Measurements from ENCODE around the gene BIRC5.
"Not testable (repeated sequence)": the region's sequence is repeated elsewhere in the genome, so short reads cannot be mapped to it uniquely, and the experiment has no call there.

BIRC5 gene

GRCh38 chr17:78214016-78214705 lies at the start of gene BIRC5:
Gene BIRC5, plus strand, starts transcription at chr17:78214253. Its CDS starts 64 bp downstream, at chr17:78214317.
- DNase-seq: peak; percentile 92

GRCh38 chr17:78164748-78165607 lies 49.1 kb upstream of the BIRC5 start:
- no peak for DNase-seq

- no peak for DNase-seq
Measured at GRCh38 chr17:78166416-78166815, 47.6 kb upstream of the BIRC5 start.

- peak; percentile 85 for DNase-seq
Measured at GRCh38 chr17:78168242-78168902, 45.7 kb upstream of the BIRC5 start, which contains the start of gene SYNGR2. Gene SYNGR2, plus strand, starts transcription at chr17:78168581. Its CDS starts 36 bp downstream, at chr17:78168617.

- peak; percentile 61 for DNase-seq
Measured at GRCh38 chr17:78168903-78169793, 44.9 kb upstream of the BIRC5 start.

- DNase-seq: no peak
Measured at GRCh38 chr17:78170692-78171590, 43.1 kb upstream of the BIRC5 start.

GRCh38 chr17:78171591-78172248 lies 42.3 kb upstream of the BIRC5 start:
- not testable (repeated sequence) for DNase-seq

GRCh38 chr17:78172249-78173051 lies 41.6 kb upstream of the BIRC5 start:
- no peak for DNase-seq

- DNase-seq: no peak
Measured at GRCh38 chr17:78173097-78173715, 40.8 kb upstream of the BIRC5 start.

- DNase-seq: no peak
Measured at GRCh38 chr17:78174346-78174869, 39.6 kb upstream of the BIRC5 start.

- no peak for DNase-seq
Measured at GRCh38 chr17:78174870-78175642, 39.0 kb upstream of the BIRC5 start.

GRCh38 chr17:78175643-78175981 lies 38.4 kb upstream of the BIRC5 start:
- DNase-seq: no peak

GRCh38 chr17:78176548-78177025 lies 37.5 kb upstream of the BIRC5 start:
- DNase-seq: peak; percentile 80

- DNase-seq: no peak
Measured at GRCh38 chr17:78179372-78179771, 34.7 kb upstream of the BIRC5 start.

- DNase-seq: no peak
Measured at GRCh38 chr17:78180083-78180482, 34.0 kb upstream of the BIRC5 start.

- no peak for DNase-seq
Measured at GRCh38 chr17:78180508-78180907, 33.5 kb upstream of the BIRC5 start.

- no peak for DNase-seq
Measured at GRCh38 chr17:78182504-78182903, 31.5 kb upstream of the BIRC5 start.

- no peak for DNase-seq
Measured at GRCh38 chr17:78183916-78184315, 30.1 kb upstream of the BIRC5 start.
